GM21526 (cell line): ENCODE data around the gene ADGRD1.

ENCODE experiments used
- ATAC-seq: cut with Tn5 transposase; IDR thresholded peaks from one replicate; pipeline ENCODE4 v1.9.1; 2021; ENCODE audit warnings: moderate library complexity; ENCODE audit not compliant: unreplicated experiment, low FRiP score

The ADGRD1 gene

DNA sequence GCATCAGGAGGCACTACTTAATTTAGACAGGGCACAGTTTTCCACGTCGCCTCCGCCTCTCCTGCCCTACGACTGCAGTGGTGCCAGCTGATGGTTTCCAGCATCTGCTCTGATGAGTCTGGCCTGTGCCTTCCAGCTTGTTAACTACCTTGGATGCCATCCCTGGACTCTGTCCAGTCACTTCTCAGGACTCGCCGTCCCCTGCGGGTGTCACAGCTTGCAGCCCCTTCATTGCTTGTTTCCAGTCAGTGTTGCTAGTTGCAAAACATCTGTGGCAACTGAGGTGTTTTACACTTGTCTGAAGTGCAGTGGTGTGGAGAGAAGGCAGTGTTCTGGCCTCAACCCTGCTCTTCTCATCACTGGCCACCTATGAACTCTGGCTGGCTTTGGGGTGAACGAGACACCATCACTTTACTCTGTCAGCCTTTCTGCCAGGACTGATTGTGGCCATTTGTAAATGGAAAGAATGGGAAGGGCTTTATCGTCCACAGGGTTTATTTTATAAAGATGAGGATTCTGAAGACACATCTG is 8.3 kb downstream of the ADGRD1 start:
- no peak for ATAC-seq

- no peak for ATAC-seq
Observed at GRCh38 chr12:130965214-130965613, 11.5 kb downstream of the ADGRD1 start.

DNA sequence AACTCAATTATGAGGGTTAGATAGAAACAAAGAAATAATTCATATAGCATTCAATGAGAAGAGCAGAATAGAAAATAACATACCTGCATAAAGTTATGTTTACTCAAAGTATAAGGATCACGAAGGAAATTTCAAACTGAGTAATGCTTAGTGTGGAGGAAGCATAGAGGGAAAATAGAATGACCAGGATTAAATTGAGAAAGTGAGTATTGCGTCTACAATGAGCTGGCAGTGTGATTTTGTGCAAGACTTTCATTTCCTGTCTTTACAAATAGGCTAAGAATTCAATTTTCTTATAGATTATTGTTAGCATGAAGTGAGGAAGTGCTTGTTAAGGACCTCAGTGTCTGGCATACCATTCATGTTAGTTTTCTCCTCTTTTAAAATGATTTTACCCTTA is 12.0 kb downstream of the ADGRD1 start:
- ATAC-seq = no peak

GRCh38 chr12:130966443-130967030 is 12.8 kb downstream of the ADGRD1 start:
- no peak for ATAC-seq

DNA sequence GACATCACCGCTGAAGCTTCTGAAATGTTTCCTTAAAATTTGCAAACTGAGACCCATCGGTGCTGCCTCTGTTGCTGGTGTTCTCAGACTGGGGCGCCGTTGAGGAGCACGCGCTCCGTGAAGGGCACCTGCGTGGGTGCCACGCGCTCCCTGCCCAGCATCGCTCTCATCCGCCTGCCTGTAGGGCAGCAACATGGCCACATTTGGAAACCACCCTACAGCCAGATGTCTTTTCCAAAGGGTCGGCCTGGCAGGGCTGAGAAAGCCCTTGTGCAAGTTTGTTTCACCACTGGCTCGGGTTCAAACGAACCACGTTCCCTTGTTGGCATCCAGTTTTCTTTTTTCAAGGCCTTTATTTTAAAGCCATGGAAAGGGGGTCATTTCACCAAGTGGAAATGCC is 13.9 kb downstream of the ADGRD1 start:
- ATAC-seq = no peak

GRCh38 chr12:130968611-130969010 is 14.9 kb downstream of the ADGRD1 start:
- ATAC-seq = no peak

DNA sequence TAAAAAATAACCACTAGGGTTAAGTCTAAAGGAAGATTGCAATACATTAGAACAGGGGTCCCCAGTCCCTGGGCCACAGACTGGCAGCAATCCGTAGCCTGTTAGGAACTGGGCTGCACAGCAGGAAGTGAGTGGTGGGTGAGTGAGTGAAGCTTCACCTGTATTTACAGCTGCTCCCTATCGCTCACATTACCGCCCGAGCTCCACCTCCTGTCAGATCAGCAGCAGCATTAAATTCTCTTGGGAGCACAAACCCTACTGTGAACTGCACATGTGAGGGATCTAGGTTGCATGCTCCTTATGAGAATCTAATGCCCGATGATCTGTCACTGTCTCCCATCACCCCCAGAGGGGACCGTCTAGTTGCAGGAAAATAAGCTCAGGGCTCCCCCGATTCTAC is 15.5 kb downstream of the ADGRD1 start:
- no peak for ATAC-seq

GRCh38 chr12:130970165-130970907 is 16.6 kb downstream of the ADGRD1 start:
- ATAC-seq = no peak

DNA sequence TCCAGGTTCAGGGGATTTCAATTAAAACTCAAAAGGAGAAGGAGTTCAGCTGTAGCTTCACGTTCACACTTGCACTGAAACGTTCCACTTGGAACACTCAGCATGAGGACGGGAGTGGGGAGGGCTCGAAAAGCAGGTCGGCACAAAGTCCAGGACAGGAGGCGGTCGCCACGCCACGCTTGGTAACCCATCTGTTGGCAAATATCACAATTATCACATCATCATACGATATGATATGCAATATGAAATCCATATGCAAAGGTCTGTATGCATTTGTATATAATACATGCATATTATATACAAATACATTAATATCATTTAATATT is 17.2 kb downstream of the ADGRD1 start:
- ATAC-seq = no peak

DNA sequence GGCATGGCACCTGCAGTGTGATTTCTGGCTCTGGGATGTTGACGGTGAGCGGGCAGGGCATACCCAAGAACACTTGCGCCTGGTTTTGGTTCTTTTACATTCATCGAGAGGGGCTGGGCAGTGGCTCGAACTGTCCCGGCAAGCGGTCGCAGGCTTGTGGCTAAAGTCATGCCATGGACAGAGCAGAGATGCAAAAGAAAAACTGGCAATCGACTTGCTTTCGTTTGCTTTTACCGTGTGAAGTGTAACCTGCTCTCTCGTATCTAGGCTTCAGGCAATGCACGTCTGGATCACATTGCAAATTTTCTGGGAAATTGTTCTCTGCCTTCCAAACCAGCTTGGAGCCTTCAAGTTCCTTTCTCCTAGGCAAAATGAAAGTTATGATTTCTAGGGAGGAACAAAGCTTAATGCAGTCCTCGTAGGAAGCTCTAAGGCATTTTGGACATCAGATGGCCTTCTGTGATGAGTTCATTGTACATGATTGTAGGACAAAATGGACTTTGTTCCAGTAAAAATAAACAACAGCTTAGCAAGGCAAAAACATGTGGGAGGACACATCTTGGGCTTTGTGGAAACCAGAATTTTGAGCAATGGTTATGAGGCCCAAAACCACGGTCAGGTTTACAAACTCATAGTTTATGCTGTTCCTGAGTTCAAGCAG is 18.3 kb downstream of the ADGRD1 start:
- no peak for ATAC-seq

DNA sequence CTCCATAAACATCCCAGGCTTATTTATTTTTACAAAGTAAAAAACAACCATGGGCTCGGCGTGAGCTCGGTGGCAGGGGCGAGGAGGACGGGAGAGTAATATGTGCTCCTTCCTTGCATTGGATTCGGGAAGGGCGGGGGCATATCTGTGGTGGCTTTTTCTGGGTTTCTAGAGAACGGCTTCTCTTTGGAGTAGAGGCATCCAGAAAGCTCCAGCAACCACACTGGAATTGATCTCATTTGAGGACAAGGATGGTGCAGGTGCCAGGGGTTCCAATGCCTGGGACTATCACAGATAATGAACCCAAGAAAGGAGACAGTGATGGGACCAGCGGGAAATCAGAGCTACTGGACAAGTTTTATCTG is 18.9 kb downstream of the ADGRD1 start:
- no peak for ATAC-seq

GRCh38 chr12:130973109-130973508 is 19.4 kb downstream of the ADGRD1 start:
- no peak for ATAC-seq

DNA sequence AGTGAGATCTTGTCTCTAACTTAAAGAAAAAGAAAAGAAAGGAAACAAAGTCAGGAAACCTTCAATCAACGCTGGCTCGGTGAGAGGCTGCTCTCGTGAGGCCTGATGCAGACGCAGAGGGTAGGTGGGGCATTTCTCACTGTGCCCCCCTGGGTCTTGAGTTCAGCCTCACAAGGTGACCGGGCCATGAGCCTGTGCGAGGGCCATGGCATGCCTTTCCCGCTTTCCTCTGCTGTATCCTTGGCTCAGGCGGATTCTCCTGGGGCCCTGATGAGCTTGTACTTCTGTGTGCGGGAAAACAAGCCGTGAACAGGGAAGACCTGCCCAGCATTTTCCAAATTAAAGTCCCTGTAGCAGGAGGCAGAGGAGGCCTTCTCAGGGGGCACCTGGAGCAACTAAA is 20.2 kb downstream of the ADGRD1 start:
- no peak for ATAC-seq

- no peak for ATAC-seq
Observed at GRCh38 chr12:130975116-130975515, 21.4 kb downstream of the ADGRD1 start.

GRCh38 chr12:130976171-130976720 is 22.5 kb downstream of the ADGRD1 start:
- ATAC-seq = no peak

DNA sequence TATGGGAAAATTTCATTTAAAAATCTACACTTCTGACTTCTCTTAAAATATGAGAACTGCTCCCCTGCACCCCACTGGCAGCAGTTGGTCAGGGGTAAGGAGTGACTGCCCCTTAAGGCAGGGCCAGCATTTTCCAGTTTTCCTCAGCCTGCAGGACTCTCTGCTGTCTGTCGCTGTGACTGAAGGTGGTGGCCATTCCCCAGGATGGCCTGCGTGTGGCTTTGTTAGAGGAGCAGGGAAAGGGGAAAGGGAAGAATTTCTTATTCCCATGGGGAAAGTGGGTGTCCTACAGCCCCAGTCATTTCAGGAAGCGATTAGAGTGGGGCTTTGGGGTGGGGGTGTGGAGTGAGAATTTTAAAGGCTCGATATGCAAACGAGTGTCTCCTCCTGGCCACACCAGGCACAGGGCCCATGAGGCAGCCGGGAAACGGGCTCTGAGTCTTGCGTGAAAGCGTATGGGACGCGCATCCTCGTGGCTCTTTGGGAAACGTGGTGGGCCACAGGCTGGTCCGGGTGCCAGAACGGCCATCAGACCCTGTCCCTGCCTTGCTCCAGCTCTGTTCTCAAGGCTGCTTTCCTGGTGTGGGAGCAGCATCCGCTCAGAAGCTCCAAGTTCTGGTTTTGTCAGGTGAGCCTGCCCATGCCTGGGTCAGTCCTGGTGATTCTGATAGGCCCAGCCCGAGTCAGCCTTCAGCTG is 23.5 kb downstream of the ADGRD1 start:
- ATAC-seq = no peak

DNA sequence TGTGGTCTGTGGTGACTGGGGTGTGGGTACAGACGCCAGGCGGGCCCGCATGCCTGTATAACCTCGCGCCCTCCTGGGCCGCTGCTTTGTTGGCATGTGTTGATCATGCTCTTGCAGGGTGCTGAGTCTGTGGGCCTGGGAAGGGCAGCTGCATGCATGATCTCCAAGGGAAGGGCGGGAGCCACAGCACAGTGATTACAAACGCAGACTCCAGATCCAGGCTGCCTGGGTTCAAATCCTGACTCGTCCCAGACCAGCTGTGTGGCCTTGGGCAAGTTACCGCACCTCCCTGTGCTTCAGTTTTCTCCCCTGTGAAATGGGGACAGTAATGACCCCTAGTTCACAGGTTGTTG is 24.0 kb downstream of the ADGRD1 start:
- ATAC-seq = no peak

GRCh38 chr12:130978785-130979184 is 25.1 kb downstream of the ADGRD1 start:
- ATAC-seq = no peak

GRCh38 chr12:130981074-130981742 is 27.5 kb downstream of the ADGRD1 start:
- ATAC-seq = no peak

DNA sequence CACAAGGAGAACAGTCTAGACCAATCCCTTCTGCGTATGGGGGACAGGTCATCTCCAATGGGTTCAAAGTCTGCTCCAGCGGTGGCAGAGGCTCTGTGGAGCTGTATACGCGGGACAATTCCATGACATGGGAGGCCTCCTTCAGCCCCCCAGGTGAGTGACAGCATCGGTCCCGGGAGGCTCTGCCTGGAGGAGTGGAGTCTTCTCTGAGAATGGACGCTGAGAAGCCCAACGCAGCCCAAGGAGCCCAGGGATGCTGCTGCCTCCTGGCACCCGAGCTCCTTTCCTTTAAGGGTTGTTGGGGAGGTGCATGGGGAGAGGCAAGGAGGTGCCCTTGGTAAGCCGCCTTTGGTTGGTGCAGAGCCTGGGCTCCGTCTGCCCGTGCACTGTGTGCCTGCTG is 28.2 kb downstream of the ADGRD1 start:
- ATAC-seq = no peak
